SK-N-SH treated with all-trans-retinoic acid at 6 μM for 48 hours (cell line): Measurements from ENCODE around the gene POLR1C.

Experiments
- ARNTL ChIP-seq: fragments of 450-650 bp; formaldehyde crosslinking; IDR thresholded peaks from 2 replicates; pipeline ENCODE4 v1.5.0; 2020; ENCODE audit warnings: low read depth, mild to moderate bottlenecking, moderate library complexity, borderline replicate concordance
- TF ChIP-seq, protein P1 (sequence below): fragments of 250-450 bp; sonication (Bioruptor Pico); IDR thresholded peaks from 2 replicates; pipeline ENCODE4 v1.8.0; 2020; ENCODE audit warnings: mild to moderate bottlenecking, moderate library complexity, borderline replicate concordance

DNA sequence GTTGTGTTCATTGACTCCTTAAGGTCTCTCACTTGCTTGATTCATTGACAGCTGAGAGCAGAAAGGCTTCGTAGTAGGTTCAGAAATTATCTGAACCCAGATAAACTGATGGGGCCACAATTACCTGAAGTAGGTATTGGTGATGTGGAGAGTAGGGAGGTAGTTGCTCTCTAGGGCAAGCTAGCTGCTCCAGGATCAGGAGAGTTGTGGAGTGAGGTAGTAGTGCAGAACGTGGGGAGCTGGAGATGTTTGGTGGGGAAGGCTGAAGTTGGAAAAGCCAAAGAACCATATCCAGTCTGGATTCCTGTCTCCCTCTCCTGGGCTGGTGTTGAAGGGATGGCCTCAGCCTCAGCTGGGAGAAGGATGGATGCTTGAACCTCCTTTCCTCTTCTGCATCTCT, 23.7 kb upstream of the POLR1C start:
- no peak for TF ChIP-seq ARNTL (CRISPR knock-in tag)
- TF ChIP-seq, protein P1, sequence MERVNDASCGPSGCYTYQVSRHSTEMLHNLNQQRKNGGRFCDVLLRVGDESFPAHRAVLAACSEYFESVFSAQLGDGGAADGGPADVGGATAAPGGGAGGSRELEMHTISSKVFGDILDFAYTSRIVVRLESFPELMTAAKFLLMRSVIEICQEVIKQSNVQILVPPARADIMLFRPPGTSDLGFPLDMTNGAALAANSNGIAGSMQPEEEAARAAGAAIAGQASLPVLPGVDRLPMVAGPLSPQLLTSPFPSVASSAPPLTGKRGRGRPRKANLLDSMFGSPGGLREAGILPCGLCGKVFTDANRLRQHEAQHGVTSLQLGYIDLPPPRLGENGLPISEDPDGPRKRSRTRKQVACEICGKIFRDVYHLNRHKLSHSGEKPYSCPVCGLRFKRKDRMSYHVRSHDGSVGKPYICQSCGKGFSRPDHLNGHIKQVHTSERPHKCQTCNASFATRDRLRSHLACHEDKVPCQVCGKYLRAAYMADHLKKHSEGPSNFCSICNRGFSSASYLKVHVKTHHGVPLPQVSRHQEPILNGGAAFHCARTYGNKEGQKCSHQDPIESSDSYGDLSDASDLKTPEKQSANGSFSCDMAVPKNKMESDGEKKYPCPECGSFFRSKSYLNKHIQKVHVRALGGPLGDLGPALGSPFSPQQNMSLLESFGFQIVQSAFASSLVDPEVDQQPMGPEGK (CRISPR knock-in tag), result no peak
